IMR-90 (cell line): Measurements from ENCODE around the gene RTN4RL2.

Experiments used
- CTCF ChIP-seq: conservative IDR thresholded peaks from 2 replicates; pipeline ENCODE4 v1.5.1; 2012; ENCODE audit warnings: mild to moderate bottlenecking, low read depth, low read length, improper control_type of control experiment
- FOS ChIP-seq: fragments of 150-350 bp; IDR thresholded peaks from 2 replicates; pipeline ENCODE4 v1.6.1; 2016; ENCODE audit warnings: low read depth, low read length
- MAFK ChIP-seq: IDR thresholded peaks from 2 replicates; pipeline ENCODE4 v1.6.1; 2012; ENCODE audit warnings: low read depth, low read length, improper control_type of control experiment
- MXI1 ChIP-seq: IDR thresholded peaks from 2 replicates; pipeline ENCODE4 v1.6.1; 2012; ENCODE audit warnings: low read depth, mild to moderate bottlenecking, low read length, moderate library complexity, borderline replicate concordance
- POLR2A ChIP-seq: IDR thresholded peaks from 2 replicates; pipeline ENCODE4 v1.6.1; 2012; ENCODE audit warnings: mild to moderate bottlenecking, low read depth, low read length
- RAD21 ChIP-seq: IDR thresholded peaks from 2 replicates; pipeline ENCODE4 v1.6.1; 2012; ENCODE audit warnings: low read length, improper control_type of control experiment
- RCOR1 ChIP-seq: IDR thresholded peaks from 2 replicates; pipeline ENCODE4 v1.6.1; 2012; ENCODE audit warnings: mild to moderate bottlenecking, low read length, improper control_type of control experiment; ENCODE audit not compliant: insufficient replicate concordance
- USF2 ChIP-seq: fragments of 150-350 bp; IDR thresholded peaks from 2 replicates; pipeline ENCODE4 v1.6.1; 2017; ENCODE audit warnings: mild to moderate bottlenecking, antibody characterized with exemption, low read length, low read depth

DNA sequence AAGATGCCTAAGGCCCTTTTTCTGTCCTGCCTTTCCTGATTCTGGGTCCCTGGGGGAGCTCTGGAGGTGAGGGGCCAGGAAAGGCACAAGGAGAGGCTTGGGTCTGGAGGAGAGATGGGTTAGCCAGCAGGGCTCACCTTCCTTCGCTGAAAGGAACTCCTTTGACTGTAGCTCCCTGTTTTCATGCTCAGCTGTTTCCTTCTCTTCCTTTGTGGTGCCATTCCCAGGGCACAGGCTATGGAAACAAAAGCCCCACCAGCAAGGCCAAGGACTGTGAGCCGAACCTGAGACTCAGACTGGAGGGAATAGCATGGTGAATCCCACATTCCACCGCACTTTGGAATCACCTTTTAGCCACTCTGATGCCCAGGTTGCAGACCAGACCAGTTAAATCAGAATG is 43.9 kb upstream of the RTN4RL2 start:
- TF ChIP-seq CTCF (no peak), POLR2A (no peak), FOS (no peak), RCOR1 (no peak), MXI1 (no peak), RAD21 (no peak), USF2 (no peak), MAFK (no peak)
